ENCODE data around the gene MTCL3.

The MTCL3 gene

GRCh38 chr6:127515234-127515793 is 3.8 kb downstream of the MTCL3 start:
- DNase-seq (ENCODE audit: low read depth in 2 of 2) = no peak

- no peak for DNase-seq (ENCODE audit: low read depth in 2 of 2)
Measured at GRCh38 chr6:127514773-127515227, 4.3 kb downstream of the MTCL3 start.

- DNase-seq (ENCODE audit: low read depth in 2 of 2) = no peak
Measured at GRCh38 chr6:127514179-127514772, 4.9 kb downstream of the MTCL3 start.

- no peak for DNase-seq (ENCODE audit: low read depth in 2 of 2)
Measured at GRCh38 chr6:127513425-127513824, 5.7 kb downstream of the MTCL3 start.

- no peak for DNase-seq (ENCODE audit: low read depth in 2 of 2)
Measured at GRCh38 chr6:127510876-127511275, 8.3 kb downstream of the MTCL3 start.

GRCh38 chr6:127506894-127507293 is 12.2 kb downstream of the MTCL3 start:
- no peak for DNase-seq (ENCODE audit: low read depth in 2 of 2)

GRCh38 chr6:127503022-127503421 is 16.1 kb downstream of the MTCL3 start:
- no peak for DNase-seq (ENCODE audit: low read depth in 2 of 2)

- no peak for DNase-seq (ENCODE audit: low read depth in 2 of 2)
Measured at GRCh38 chr6:127497410-127497809, 21.7 kb downstream of the MTCL3 start.

GRCh38 chr6:127496471-127496870 is 22.7 kb downstream of the MTCL3 start:
- DNase-seq (ENCODE audit: low read depth in 2 of 2) = no peak

- no peak for DNase-seq (ENCODE audit: low read depth in 2 of 2)
Measured at GRCh38 chr6:127494240-127494767, 24.8 kb downstream of the MTCL3 start.

- no peak for DNase-seq (ENCODE audit: low read depth in 2 of 2)
Measured at GRCh38 chr6:127489248-127489647, 29.9 kb downstream of the MTCL3 start.

- no peak for DNase-seq (ENCODE audit: low read depth in 2 of 2)
Measured at GRCh38 chr6:127486934-127487333, 32.2 kb downstream of the MTCL3 start.

GRCh38 chr6:127484212-127484863 is 34.8 kb downstream of the MTCL3 start:
- DNase-seq (ENCODE audit: low read depth in 2 of 2) = no peak

- DNase-seq (ENCODE audit: low read depth in 2 of 2) = no peak
Measured at GRCh38 chr6:127483399-127484055, 35.6 kb downstream of the MTCL3 start.

- DNase-seq (ENCODE audit: low read depth in 2 of 2) = no peak
Measured at GRCh38 chr6:127482325-127482724, 36.8 kb downstream of the MTCL3 start.

- DNase-seq (ENCODE audit: low read depth in 2 of 2) = no peak
Measured at GRCh38 chr6:127481628-127482027, 37.5 kb downstream of the MTCL3 start.

GRCh38 chr6:127481111-127481510 is 38.0 kb downstream of the MTCL3 start:
- DNase-seq (ENCODE audit: low read depth in 2 of 2) = no peak

GRCh38 chr6:127477658-127478057 is 41.5 kb downstream of the MTCL3 start:
- no peak for DNase-seq (ENCODE audit: low read depth in 2 of 2)

GRCh38 chr6:127475823-127476176 is 43.3 kb downstream of the MTCL3 start:
- no peak for DNase-seq (ENCODE audit: low read depth in 2 of 2)

GRCh38 chr6:127475135-127475822 is 43.9 kb downstream of the MTCL3 start:
- no peak for DNase-seq (ENCODE audit: low read depth in 2 of 2)

GRCh38 chr6:127471379-127472255 is 47.5 kb downstream of the MTCL3 start:
- DNase-seq (ENCODE audit: low read depth in 2 of 2) = no peak
